GM21526 (cell line): ENCODE results near the gene SCN10A.

Source experiments
- ATAC-seq: cut with Tn5 transposase; IDR thresholded peaks from one replicate; pipeline ENCODE4 v1.9.1; 2021; ENCODE audit warnings: moderate library complexity; ENCODE audit not compliant: unreplicated experiment, low FRiP score

Gene SCN10A

DNA sequence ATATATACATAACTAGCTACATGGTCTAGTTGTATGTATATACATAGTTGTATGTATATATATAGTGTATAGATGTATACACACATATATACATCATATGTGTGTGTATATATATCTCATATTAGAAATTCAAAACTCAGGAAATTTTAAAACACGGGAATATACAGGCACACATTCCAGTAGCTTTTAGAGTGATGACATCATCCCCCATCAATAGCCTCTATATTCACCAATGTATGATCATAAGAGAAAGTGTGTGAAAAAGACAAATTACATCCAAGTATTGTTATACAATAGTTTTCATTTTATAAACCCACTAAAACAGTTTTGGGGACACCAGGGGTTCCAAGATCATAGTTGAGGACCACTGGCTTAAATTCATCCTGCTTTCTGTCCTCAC is 23.0 kb downstream of the SCN10A start:
- no peak for ATAC-seq

- no peak for ATAC-seq
These were observed 33.9 kb downstream of the SCN10A start for GRCh38 chr3:38782148-38782547.

- ATAC-seq, result no peak
These were observed 42.5 kb downstream of the SCN10A start for GRCh38 chr3:38773528-38773927.

- no peak for ATAC-seq
These were observed 52.4 kb downstream of the SCN10A start for GRCh38 chr3:38763569-38763968.

DNA sequence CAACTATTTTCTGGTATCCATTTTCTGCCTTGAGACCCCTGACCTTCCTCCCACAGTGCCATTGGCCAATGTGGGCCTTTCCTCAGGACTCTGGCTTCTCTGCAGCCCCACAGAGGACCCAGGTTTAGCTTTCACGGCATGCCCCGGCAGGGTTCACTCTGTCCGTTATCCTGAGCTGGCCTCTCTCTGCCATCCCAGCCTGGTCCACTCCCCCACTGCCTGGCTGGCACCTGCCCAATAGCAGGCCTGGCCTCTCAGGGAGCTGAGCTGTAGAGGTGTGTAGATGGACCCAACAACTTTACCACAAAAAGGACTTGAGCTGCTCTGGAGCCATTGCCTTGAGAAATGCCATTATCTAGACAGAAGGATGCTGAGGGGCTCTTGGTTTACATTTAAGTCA is 57.5 kb downstream of the SCN10A start:
- ATAC-seq, result no peak

GRCh38 chr3:38757721-38758120 is 58.3 kb downstream of the SCN10A start:
- no peak for ATAC-seq

DNA sequence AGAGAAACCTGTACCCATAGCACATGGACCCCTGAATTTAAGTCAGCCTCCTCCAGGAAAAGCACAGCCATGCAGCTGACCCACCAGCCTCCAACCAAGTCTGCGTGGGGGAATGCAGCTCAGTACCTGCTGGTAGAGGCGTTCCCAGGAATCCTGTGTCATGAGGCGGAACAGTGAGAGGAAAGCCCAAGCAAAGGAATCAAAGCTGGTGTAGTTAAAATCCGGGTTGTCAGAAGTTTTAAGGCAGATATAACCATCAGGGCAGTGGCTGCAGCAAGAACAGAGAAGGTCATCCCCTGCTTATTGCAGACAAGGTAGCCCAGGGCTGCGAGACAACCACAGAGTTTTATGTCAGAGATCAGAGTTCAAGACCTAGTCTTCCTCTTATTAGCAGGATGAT is 59.1 kb downstream of the SCN10A start:
- no peak for ATAC-seq

- ATAC-seq, result no peak
These were observed 60.9 kb downstream of the SCN10A start for GRCh38 chr3:38755130-38755529.

DNA sequence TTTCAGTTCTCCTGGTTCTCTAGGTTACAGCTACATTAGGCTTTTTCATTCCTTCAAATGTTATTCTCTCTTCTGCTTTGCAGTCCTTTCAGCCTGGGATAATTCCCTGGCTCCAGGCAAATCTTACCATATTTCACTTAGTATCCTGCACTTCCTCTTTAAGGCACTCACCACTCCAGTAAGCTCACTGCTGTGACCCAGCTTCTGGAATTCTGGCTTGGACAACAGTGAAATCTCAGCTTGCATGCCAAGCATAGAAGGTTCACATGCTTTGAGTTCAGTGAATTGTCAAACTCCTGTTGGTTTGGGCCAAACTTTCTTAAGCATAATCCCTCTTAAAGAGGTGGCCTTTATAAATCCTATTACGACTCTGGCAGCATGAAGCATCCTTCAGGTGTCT is 69.4 kb downstream of the SCN10A start:
- ATAC-seq, result no peak

DNA sequence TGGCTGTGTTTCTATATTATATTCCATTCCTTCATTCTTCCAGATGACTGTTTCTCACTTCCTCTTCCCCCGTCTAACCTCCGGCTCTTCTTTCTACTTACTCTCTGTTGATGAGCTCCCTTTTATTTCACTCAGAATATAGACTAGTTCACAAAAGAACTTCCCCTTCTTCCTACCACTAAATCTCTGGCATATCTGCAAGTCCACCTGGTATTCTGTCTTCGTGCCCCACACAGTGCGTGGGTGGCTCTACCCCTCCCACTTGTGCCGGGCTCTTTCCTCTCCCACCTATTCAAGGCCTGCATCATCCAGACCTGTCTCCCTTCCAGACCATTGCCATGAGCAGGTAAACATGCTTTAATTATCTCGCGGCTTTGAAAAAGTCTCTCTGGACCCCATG is 73.0 kb downstream of the SCN10A start:
- ATAC-seq, result no peak

DNA sequence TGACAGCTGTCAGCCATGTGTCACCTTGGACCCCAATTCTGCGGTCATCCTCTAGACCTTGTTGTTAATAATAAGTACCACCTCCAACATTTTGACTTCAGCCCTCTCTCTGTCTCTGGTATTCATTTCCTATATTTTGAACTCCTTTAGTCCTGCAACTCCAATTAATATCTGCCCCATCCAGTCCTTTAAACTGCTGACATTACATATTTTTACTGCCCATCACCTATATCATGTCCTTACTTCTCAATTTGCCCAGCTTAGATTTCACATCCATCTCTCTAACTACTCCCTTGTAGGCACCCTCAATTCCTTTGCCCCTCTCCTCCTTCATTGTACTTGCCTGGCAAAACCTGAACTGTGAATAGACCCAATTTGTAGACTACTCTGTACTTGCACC is 73.5 kb downstream of the SCN10A start:
- no peak for ATAC-seq

DNA sequence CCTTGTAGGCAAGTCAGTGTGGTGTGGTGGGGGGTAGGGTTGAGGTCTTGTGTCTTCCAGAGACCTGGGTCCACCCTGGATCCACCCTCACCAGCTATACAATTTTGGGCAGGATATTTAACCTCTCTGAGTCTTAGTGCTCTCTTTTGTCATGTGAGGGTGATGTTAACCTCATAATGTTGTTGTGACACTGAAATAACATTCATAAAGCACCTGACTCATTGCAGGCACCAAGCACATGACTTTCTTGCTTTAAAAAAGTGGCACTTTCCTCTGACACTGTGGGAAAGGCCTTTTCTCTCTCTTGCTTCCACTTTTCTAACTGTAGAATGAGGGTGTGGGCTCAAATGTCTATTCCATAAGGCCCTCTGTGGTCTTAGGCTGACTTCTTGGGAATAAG is 75.5 kb downstream of the SCN10A start:
- ATAC-seq, result no peak

DNA sequence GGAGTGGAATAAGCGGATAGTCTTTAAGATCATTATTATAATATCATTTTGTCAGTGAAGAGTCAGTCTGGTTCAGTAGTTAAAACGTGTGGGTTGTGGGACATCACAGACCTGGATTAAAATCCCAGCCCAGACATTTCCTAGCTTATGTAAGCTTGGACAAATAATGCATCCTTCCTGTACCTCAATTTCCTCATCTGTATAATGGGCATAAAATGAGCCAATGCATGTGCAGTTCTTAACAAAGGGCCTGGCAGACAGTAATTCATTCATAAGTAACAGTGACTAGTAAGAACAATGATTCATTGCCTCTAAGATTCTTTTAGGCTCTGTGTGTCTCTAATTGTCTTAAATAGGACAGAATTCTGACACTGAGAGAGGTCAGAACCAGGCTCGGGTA is 76.1 kb downstream of the SCN10A start:
- ATAC-seq, result no peak

- ATAC-seq, result no peak
These were observed 76.7 kb downstream of the SCN10A start for GRCh38 chr3:38739396-38739689.

GRCh38 chr3:38738630-38739395 is 77.2 kb downstream of the SCN10A start:
- ATAC-seq, result no peak

- no peak for ATAC-seq
These were observed 84.5 kb downstream of the SCN10A start for GRCh38 chr3:38731522-38731921.

DNA sequence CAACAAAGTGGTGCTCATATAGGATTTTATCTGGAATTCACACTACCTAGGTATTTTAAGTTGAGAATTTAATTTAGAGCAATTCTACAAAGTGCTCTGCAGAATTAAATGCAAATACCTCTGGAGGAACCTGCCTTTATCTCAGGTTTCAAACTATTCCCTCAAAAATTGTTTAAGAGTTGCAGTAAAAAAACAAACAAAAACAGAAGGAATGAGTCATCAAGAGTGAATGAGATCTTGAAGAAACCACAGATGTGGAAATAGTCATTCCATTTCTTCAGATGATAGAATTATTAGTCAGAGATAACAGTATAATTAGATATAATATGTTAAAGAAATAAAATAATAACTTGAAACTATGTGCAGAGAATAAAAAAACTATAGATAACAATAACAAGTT is 85.7 kb downstream of the SCN10A start:
- ATAC-seq, result no peak

GRCh38 chr3:38728008-38728407 is 88.0 kb downstream of the SCN10A start:
- no peak for ATAC-seq

- no peak for ATAC-seq
These were observed 89.3 kb downstream of the SCN10A start for GRCh38 chr3:38726751-38727150.

DNA sequence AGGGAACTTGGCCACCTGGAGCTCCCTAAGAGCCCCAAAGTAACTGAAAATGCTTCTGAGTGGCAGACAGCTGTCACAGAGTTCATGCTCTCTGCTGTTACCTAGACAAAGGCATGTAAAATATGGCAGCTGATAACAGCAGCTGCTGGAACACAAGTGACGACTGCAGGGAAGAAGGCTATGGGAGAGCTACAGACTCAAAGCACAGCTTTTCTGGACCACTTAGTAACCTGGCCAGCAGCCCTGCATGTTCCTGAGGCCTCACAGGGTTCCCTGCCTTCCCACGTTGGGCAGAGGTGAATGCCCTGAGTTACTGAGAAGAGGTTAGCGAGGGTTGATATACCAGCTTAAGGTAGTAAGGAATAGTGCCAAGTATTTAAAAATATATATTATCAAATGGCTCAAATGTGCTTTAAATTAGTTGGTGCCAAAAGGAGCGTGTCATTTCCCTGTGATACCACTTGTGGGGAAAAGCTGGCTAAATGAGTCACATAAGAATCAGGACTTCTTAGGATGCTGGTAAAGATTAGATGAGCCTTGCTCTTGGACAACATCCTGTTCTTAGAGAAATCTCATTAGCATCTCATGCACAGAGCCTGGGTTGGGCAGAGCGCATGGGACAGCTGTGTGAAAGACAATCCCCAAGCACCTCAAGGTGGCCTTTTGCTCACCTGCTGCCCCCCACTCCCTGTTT is 90.1 kb downstream of the SCN10A start:
- no peak for ATAC-seq

GRCh38 chr3:38724392-38724736 is 91.7 kb downstream of the SCN10A start:
- no peak for ATAC-seq

DNA sequence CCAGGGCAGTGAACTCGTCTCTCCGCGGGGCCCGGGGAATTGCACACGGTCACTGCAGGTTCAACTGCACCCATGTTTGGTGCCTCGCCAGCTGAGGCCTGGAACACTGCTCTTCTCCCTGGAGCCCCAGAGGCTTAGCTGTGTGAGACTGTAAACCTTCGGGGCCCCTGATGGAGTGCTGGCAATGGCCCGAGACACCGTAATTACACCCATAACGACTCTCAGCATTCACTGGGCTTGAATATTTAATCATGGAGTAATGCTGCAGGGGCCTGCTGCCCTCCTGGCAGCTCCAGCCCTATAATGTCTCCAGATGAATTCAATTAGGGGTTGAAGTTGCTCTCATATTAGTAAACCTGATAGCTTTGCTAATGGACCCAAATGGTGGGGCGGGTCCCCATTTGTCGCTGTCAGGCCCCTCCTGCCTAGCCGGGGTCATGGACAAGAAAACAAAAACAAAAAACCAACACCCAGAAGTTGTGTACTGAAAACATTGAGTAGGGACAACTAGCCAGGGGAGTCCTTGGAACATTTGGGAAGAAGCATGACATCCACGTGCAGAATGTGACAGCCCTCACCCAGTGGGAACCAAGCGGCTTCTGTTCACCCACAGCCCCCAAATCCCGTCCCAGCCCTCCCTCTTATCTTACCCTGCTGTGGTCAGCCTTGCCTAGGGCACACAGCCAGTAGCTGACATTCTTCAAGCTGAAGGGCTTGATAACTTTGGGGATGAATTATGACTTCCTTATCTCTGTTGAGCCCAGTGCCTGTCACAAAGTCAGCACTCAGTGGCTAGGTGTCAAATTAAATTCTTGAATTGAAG is 92.2 kb downstream of the SCN10A start:
- no peak for ATAC-seq
